VCaP (cell line): ENCODE measurements around the gene RNF157.

Experiments
- H3K27ac ChIP-seq: fragments of 450-650 bp; 2 replicates; pipeline ENCODE4 v1.5.1; 2017
- TF ChIP-seq, protein P1 (sequence below): fragments of 450-650 bp; conservative IDR thresholded peaks from 2 replicates; pipeline ENCODE4 v1.5.1; 2017; ENCODE audit warnings: mild to moderate bottlenecking, moderate library complexity

RNF157 gene

DNA sequence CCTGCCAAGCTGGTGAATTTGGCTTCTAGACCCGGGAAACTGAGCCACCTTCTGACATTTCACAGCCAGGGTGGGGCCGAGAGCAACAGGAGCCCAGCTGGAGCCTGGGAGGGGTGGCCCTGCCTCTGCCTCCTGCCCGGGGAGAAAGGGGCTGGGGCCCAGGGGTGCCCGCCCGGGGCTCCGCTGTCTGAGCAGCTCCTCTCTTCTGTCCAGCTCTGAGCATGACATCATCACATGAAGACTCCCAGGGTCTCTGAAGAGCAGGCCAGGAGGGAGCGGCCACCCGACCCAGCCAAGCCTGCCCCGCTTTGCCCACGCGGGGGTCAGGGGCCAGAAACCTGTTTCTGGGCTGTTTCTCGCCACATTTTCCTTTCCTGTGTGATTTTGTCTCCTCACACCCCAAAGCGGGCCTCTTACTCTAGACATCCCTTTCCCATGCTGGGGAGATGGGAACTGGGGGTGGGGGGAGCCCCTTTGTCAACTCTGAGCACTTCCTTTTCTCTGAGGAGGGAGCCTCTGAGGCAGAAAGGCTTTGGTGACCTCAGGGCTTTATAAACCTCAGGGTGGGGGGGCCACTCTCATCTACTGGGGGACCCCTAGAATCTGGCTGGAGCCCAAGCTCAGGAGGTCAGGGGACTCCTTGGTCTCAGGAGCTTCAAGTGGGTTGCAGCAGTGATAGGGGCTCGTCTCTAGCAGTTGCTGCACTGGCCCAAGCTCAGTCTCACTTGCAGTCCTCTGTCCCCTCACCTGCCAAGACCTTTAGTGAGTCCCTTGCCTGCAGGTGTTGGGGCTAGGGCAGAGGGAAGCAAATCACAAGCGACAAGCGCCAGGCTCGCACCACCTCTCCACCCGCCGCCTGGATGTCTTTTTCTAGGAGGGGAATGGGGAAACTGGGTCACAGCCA lies 32.5 kb upstream of the RNF157 start:
- peak overlapping the region; percentile 36 for H3K27ac ChIP-seq
- TF ChIP-seq, protein P1, sequence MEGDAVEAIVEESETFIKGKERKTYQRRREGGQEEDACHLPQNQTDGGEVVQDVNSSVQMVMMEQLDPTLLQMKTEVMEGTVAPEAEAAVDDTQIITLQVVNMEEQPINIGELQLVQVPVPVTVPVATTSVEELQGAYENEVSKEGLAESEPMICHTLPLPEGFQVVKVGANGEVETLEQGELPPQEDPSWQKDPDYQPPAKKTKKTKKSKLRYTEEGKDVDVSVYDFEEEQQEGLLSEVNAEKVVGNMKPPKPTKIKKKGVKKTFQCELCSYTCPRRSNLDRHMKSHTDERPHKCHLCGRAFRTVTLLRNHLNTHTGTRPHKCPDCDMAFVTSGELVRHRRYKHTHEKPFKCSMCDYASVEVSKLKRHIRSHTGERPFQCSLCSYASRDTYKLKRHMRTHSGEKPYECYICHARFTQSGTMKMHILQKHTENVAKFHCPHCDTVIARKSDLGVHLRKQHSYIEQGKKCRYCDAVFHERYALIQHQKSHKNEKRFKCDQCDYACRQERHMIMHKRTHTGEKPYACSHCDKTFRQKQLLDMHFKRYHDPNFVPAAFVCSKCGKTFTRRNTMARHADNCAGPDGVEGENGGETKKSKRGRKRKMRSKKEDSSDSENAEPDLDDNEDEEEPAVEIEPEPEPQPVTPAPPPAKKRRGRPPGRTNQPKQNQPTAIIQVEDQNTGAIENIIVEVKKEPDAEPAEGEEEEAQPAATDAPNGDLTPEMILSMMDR: no peak

DNA sequence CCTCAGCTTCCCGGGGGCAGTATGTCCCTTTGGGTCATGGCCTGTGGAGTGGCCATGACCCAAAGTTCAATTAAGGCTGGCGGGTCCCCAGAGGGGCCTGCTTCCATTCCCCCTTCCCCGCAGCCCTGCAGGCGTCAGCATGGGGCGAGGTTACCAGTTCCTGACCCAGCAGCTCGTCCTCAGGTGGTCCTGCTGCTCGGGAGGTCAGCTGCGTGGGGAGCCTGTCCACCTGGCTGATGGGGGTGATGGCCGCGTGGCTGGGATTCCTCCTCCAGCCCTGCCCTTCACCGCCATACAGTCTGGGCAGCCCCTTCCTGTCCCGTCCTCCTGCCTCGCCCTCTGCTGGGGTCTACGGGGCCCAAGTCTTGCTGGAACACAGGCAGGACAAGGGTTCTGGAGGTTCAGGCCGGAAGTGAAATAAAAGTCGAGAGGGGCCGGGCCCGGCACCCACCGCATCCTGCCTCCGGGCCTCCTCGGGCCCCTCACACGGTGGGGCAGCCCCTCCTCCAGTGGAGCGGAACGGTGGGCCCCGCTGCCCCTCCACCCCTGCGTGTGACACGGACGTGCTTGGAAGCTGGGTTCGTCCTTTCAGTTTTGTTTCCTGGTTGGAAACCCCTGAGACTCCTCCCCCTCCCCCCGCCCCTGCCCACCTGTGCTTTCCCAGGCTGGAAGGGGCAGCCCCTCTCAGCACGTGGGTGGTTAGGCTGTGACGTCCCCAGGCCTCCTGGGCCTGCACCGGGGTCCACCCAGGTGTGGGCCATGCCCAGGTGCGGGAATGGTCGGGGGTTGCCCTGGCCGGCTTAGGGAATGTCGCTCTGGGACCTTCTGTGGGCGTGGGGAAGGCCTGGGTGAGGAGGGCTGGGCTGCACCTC lies 31.6 kb upstream of the RNF157 start:
- 0 out of 2 replicates have a peak overlapping the region, but pooled peaks have one; percentile 36 for H3K27ac ChIP-seq
- TF ChIP-seq, protein P1: no peak

DNA sequence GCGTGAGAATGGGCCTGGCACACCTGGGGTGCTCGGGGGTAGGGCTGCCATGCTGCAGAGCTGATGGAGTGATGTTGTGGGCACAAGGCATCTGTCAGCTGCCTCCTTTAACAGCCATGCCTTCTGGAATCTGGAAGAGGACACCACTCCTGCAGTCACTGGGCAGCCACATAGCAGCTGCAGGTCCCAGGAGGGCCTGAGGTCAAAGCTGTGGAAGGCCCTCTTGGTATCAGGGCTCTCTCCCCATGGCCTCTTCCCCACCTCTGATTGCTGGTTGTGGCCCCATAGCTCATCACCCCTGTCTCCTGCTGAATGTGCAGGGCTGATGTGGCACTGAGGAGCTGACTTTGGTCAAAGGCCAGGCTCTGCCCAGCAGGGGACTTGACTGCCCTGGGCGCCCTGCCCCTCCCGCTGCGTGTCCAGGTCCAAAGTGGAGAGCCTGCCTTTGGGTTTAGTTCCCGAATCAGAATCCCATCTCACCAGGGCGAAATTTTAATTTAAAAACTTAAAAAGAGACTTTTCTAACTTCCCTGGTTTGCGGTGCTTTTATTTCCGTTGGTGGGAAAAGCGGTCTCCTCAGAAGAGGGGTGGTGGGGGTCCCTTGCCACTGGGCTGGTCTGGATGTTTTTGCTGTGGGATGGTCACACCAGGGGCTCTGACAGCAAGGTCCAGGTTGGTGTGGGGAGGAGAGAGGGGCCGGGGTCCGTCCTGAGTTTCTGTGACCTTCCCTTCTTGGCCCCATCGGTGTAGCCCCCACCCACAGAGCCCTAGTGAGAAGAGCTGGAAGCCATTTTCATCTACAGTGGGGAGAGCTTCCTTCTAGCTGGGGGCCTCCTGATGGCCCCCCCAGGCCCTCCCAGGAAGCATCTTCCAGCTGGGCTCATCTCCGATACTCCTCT lies 30.7 kb upstream of the RNF157 start:
- H3K27ac ChIP-seq: no peak overlapping the region
- TF ChIP-seq, protein P1: no peak

DNA sequence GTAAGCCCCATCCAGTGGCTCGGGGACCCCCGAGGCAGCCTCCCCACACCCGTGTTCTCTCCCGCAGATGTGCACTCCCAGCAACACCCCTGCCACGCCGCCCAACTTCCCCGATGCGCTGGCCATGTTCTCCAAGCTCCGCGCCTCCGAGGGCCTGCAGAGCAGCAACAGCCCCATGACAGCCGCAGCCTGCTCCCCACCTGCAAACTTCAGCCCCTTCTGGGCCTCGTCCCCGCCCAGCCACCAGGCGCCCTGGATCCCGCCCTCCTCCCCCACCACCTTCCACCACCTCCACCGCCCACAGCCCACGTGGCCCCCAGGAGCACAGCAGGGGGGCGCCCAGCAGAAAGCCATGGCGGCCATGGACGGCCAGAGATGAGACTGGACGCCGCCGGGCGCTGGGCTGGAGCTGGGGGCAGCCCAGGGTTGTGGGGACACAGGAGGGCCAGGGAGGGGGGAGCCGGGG lies 29.9 kb upstream of the RNF157 start:
- no peak overlapping the region; the same call in 1 of the 2 replicates for H3K27ac ChIP-seq
- TF ChIP-seq, protein P1: no peak

DNA sequence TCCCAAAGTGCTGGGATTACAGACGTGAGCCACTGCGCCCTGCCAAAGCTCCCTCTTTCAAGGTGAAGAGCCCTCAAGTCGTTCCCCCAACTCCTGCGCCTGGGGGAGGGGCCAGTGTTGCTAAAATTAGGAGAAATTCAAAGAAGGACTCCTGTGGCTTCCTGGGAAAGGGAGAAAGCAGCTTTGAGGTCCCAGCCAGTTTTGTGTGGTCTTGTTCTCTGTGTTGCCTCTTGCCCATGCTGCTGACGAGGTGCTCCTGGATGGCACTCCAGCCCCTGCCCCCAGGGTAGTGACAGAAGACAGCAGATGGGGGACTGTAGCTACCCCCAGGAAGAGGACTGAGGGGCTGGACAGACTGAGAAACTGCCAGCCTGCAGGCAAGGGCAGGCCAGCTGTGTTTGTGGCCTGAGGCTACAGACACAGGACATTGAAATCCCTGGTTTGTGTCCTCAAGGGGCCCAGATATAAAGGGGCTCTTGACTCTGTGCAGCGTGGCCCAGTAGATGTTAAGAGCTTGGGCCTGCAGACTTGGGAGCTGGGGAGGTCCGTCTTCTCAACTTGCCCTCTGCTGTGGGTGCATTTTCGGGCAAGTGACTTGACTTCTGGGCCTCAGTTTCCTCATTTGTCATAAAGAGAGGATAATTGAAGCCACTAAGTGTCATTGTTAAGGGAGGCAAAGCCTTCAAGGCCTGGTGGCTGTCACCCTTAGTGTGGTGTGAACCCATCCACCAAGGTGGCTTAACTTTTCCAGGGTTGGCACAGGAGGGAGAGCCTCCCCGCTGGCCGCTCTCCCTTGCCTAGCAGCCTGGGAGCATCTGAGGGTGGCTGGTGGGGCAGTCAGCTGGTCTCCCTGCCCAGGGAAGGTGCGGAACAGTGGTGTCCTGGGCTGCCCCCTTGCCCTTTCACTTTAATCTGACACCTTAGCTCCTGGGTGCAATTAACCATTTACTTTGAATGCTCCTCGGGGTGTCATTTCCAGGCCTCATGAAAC lies 29.0 kb upstream of the RNF157 start:
- TF ChIP-seq, protein P1: no peak

More for the DNA sequence above, 29.0 kb upstream of the RNF157 start:
- H3K27ac ChIP-seq: peak overlapping the region; percentile 19; the same call in 1 of the 2 replicates
